Measurements from ENCODE around the gene TSPOAP1. TPM values are rescaled to one million over a fixed set of nuclear protein-coding genes. Genes with fewer than 3 reads are reported as not detected.

The TSPOAP1 gene
- total and polyA plus RNA-seq, 2 of the 13 experiments (the other 11 are each of a cell fraction or from before 2014, with no cell fraction given): not detected

DNA sequence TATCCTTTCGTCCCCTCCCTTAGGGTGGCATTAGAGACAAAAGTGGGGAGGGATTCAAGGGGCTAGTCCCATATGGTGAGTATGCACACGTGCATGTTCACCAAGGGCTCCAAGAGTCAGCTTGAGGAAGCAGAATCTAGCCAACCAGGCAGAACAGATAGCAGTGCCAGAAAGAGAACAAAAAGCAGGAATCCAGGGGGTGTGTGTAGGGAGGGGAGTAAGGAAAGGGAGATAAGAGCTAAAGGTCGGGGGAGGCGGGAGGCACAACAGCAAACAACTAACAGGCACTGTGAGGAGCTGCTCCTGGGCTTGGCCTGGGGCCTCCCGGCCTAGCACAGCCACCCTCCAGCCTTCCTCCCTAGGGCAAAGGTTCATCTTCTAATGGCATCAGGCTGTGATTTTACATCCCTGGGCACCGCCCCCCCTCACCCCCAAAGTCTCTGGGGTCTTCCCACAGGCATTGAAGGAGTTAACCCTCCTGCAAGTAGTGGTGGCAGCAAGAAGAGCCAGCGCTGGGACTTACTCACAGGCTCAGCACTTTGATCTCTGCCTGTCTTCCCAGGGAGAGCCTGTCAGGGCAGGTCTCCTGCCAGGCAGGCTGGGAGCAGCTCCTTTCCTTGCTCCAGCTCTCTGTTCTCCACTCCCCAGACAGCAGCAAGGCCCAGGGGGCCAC is 35.8 kb upstream of the TSPOAP1 start (continued):
- TF ChIP-seq, protein P1, sequence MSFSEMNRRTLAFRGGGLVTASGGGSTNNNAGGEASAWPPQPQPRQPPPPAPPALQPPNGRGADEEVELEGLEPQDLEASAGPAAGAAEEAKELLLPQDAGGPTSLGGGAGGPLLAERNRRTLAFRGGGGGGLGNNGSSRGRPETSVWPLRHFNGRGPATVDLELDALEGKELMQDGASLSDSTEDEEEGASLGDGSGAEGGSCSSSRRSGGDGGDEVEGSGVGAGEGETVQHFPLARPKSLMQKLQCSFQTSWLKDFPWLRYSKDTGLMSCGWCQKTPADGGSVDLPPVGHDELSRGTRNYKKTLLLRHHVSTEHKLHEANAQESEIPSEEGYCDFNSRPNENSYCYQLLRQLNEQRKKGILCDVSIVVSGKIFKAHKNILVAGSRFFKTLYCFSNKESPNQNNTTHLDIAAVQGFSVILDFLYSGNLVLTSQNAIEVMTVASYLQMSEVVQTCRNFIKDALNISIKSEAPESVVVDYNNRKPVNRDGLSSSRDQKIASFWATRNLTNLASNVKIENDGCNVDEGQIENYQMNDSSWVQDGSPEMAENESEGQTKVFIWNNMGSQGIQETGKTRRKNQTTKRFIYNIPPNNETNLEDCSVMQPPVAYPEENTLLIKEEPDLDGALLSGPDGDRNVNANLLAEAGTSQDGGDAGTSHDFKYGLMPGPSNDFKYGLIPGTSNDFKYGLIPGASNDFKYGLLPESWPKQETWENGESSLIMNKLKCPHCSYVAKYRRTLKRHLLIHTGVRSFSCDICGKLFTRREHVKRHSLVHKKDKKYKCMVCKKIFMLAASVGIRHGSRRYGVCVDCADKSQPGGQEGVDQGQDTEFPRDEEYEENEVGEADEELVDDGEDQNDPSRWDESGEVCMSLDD (CRISPR knock-in tag; IDR thresholded peaks at IDR 0.05; ENCODE audit: borderline replicate concordance): no peak; the same call in 1 of the 2 replicates
- TF ChIP-seq, protein P2, sequence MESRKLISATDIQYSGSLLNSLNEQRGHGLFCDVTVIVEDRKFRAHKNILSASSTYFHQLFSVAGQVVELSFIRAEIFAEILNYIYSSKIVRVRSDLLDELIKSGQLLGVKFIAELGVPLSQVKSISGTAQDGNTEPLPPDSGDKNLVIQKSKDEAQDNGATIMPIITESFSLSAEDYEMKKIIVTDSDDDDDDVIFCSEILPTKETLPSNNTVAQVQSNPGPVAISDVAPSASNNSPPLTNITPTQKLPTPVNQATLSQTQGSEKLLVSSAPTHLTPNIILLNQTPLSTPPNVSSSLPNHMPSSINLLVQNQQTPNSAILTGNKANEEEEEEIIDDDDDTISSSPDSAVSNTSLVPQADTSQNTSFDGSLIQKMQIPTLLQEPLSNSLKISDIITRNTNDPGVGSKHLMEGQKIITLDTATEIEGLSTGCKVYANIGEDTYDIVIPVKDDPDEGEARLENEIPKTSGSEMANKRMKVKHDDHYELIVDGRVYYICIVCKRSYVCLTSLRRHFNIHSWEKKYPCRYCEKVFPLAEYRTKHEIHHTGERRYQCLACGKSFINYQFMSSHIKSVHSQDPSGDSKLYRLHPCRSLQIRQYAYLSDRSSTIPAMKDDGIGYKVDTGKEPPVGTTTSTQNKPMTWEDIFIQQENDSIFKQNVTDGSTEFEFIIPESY (CRISPR knock-in tag; IDR thresholded peaks at IDR 0.05): no peak
- TF ChIP-seq, protein P3, sequence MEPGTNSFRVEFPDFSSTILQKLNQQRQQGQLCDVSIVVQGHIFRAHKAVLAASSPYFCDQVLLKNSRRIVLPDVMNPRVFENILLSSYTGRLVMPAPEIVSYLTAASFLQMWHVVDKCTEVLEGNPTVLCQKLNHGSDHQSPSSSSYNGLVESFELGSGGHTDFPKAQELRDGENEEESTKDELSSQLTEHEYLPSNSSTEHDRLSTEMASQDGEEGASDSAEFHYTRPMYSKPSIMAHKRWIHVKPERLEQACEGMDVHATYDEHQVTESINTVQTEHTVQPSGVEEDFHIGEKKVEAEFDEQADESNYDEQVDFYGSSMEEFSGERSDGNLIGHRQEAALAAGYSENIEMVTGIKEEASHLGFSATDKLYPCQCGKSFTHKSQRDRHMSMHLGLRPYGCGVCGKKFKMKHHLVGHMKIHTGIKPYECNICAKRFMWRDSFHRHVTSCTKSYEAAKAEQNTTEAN (CRISPR knock-in tag; conservative IDR thresholded peaks at IDR 0.05): no peak
- TF ChIP-seq PAF1 (CRISPR knock-in tag; IDR thresholded peaks at IDR 0.05) (no peak), ZNF101 (CRISPR knock-in tag; IDR thresholded peaks at IDR 0.05; ENCODE audit: borderline replicate concordance, low read depth) (no peak), PHF20 (CRISPR knock-in tag; IDR thresholded peaks at IDR 0.05) (0 out of 2 replicates have a peak, but pooled peaks have one; percentile 52), ZNF713 (CRISPR knock-in tag; IDR thresholded peaks at IDR 0.05) (no peak), MEF2D (CRISPR knock-in tag; IDR thresholded peaks at IDR 0.05) (no peak), ZFP37 (CRISPR knock-in tag; IDR thresholded peaks at IDR 0.05; ENCODE audit: borderline replicate concordance) (no peak), ZNF777 (CRISPR knock-in tag; IDR thresholded peaks at IDR 0.05) (no peak), ELF1 (CRISPR knock-in tag; IDR thresholded peaks at IDR 0.05) (no peak; the same call in 1 of the 2 replicates), NFKB2 (CRISPR knock-in tag; IDR thresholded peaks at IDR 0.05; ENCODE audit: borderline replicate concordance) (no peak; the same call in 1 of the 2 replicates), FOXM1 (CRISPR knock-in tag; IDR thresholded peaks at IDR 0.05) (no peak), ZNF672 (CRISPR knock-in tag; IDR thresholded peaks at IDR 0.05) (no peak), ZNF570 (CRISPR knock-in tag; IDR thresholded peaks at IDR 0.05; ENCODE audit: borderline replicate concordance) (no peak), HINFP (CRISPR knock-in tag; IDR thresholded peaks at IDR 0.05; ENCODE audit: low read depth) (no peak), EZH2 (conservative IDR thresholded peaks at IDR 0.05; ENCODE audit: low read depth, low read length) (no peak)
- TF ChIP-seq, protein P4, sequence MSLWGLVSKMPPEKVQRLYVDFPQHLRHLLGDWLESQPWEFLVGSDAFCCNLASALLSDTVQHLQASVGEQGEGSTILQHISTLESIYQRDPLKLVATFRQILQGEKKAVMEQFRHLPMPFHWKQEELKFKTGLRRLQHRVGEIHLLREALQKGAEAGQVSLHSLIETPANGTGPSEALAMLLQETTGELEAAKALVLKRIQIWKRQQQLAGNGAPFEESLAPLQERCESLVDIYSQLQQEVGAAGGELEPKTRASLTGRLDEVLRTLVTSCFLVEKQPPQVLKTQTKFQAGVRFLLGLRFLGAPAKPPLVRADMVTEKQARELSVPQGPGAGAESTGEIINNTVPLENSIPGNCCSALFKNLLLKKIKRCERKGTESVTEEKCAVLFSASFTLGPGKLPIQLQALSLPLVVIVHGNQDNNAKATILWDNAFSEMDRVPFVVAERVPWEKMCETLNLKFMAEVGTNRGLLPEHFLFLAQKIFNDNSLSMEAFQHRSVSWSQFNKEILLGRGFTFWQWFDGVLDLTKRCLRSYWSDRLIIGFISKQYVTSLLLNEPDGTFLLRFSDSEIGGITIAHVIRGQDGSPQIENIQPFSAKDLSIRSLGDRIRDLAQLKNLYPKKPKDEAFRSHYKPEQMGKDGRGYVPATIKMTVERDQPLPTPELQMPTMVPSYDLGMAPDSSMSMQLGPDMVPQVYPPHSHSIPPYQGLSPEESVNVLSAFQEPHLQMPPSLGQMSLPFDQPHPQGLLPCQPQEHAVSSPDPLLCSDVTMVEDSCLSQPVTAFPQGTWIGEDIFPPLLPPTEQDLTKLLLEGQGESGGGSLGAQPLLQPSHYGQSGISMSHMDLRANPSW (CRISPR knock-in tag; IDR thresholded peaks at IDR 0.05; ENCODE audit: borderline replicate concordance): no peak

All from HepG2 (cell line).